HuH-7.5 (cell line): Measurements from ENCODE around the gene ACSL1.

Experiments used
- DNase-seq: peaks from one replicate; pipeline ENCODE4 v3.0.0; 2011; ENCODE audit warnings: low spot score

The ACSL1 gene

DNA sequence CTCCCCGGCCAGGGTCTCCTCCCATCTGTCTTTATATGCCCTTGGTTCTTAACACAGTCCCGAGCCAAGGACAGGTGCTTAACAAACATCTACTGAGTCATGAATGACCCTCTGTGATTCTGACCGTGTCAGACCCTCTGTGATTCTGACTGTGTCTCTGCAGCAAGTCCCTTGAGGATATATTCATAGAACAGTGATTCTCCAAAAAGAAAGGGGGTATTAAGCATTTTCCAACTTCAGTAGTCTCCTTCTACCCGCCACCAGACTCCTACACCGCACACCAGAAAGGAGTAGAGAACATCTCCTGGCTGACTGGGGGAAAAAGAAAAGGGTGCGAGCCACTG, 13.6 kb downstream of the ACSL1 start:
- DNase-seq: no peak

DNA sequence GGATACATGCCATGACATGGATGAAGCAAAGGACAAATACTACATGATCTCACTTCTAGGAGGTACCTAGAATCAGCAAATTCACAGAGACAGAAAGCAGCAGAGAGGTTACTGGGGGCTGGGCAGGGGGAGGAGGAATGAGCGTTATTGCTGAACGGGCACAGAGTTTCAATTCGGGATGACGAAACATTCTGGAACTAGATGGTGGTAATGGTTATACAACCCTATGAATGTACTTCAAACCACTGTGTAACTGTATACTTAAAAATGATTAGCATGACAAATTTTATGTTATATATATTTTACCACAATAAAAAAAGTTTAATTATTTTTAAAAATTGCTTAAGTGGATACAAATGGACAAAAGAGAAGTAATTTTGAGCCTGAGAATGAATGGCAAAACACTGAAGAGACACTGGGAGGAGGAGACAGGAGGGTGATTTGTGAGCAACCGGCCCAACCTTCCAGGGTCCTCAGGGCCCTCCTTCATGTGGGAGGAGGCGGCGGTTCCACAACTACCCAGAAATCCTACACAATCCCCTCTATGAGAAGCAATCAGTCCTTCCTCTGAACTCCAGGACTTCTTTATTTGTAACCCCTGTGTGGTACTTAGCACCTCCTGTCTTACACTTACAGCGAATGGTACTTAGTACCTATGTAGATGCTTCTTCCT, 14.1 kb downstream of the ACSL1 start:
- no peak for DNase-seq

DNA sequence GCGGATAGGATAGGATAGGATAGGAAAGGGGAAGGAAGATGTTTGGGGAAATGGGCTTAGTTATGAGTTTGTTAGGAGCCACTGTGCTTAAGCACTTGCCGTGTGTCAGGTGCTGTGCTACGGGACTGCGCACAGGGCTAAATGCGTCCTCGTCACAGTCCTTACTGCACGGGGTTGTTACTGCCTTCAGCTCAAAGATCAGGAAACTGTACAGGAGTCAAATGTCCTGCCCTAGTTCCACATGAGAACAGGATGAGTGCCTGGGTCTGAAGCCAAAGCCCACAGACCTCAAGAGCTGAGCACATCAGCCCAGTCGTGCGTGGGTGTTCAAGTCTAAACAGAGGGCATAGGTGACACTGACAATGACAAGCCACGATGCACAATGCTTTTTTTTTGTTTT, 15.0 kb downstream of the ACSL1 start:
- DNase-seq: no peak

DNA sequence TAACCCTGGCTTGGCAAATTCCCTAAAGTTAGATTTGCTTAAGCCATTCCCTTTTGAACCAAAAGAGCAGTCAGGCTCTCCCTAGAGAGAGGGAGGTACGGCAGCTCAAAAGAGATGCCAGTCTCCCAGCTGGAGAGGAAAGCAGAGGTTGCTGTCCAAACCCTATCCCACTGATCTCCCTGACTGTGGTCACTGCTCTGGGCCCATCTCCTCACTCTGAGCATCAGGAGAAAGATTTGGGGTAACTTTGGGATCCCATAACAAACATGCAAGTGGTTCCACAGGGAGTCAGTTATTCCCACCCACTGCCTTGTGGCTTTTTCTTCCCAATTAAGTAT, 17.1 kb downstream of the ACSL1 start:
- DNase-seq: no peak

DNA sequence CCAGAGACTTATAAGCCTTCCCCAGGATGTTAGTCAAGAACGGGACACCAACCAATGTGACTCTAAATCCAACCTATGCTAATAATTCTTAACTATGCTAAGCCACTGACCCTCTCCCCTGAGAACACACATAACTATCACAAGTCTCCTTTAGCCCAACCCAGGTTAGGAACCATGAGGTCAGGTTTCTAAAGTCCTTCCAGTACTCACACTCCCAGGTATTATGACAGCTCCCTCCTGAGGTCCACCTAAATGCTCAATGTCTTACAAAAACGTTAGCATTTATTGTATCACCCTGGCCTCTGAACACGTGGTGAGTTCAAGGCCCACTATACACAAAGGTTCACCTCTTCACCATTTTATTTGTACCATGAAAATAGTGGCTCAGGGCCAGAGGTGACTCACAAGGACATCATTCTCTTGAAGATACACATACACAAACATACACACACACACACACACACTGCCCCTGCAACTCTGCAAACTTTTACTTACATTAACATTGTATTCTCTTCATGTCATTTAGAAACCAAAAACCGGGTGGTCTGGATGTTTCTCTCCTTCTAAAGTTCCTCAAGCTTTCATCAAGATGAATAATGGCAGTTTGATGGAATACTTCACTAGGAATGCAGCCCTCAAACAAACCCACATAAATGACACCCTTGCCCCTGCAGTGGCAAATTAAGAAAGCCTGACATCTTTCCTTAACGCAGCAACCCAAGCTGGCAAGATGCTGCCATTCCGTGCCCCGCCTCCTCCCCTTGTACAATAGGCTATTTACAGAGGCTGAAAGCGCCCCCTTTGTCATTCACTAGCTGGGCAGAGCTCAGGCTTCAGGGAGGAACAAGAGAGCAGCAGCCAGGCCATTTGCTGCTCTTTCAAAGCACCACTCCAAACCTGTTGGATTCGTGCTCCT, 17.7 kb downstream of the ACSL1 start:
- no peak for DNase-seq

DNA sequence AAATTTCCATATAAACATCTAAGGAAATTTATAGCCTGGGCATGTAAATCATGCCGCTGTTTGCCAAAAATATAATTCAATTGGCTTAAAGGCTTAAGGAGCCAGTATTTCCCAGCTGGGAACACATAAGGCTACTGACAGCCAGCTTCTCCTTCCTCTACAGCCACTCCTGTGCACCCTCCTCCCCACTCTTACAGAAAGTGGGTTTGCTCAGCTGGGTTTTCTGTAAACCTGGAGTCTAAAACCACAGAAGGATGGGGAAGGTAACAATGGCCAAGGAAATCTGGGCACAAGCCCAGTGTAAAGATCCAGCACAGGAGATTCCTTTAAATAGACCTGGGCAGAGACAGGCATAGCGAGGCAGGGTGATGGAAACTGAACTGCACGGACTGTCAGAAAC, 18.5 kb downstream of the ACSL1 start:
- no peak for DNase-seq

DNA sequence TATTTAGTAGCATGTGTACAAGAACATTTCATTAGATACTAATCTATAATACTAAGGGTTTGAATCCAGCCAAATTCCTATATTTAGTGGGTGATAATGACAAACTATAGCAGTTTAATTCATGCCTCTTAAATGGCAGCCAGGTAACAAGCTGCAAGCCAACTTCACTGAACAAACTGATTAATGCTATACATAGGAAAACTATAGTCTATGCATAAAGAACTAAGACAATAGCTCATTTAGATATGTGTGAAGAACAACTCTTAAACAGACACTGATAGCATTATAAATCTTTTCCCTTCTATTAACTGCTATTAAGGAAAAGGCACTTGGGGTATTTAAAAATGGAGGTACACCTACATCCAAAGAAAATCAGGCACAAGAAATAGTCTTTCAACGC, 19.1 kb downstream of the ACSL1 start:
- DNase-seq: no peak

DNA sequence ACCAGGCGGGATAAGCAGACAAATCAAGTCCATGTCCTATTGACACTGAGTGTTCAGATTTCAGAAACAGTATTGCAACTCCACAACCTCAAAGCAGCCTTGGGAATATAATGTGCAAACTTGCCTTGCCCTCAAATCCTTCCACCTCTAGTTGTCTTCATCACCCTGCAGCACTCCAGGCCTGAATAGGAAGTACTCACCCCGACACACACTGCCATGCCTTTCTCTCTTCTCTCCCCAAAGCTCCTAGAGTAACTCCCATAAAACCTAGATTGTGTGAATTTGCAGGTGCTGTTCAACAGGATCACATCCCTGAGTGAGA, 19.6 kb downstream of the ACSL1 start:
- no peak for DNase-seq

DNA sequence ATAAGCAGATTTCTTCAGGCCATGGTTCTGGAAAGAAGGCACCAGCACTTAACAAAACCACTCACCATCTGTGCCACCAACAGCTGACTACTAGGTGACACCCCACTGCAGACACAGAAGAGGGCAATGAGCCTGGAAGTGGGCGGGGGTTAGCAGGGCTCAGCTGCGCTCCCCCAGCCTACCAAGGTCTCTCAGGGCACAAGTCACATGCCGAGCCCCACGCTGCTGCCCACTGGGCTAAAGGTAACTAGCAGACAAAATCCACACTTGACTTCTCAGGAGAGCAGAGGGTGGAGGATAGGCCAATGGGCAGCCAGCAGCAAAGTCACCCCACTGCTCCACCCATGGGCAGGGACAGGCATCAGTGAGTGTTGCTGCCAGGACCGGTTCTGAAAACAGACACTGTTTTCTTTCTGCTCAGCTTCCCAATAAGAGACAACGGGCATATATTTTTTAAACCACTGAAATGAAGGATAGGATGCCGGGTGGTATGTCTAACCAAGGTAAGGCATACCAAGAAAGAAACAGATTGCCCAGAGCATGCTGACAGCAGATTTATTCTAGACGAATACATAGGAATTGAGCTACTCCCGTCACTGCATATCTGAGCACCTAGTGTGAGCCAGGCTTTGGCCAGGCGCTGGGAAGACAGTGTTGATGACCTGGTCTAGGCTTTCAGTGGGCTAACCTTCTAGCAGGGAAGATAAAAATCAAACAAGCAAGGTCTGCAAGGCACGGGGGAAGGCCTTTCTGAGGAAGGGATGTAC, 20.1 kb downstream of the ACSL1 start:
- no peak for DNase-seq

DNA sequence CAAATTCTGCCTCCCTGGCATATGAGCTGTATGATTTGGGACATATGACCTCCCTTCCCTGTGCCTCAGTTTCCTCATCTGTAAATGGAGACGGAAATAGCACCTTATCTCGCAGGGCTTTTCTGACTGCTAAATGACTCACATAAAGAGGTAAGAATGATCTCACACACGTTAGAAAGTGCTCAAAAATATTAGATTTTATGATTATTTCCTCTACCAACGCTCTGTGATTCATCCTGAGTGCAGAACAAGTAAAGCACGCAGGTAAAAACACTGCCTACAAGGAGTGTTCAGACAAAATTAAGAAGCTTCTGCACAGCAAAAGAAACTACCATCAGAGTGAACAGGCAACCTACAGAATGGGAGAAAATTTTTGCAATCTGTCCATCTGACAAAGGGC, 21.1 kb downstream of the ACSL1 start:
- DNase-seq: no peak

DNA sequence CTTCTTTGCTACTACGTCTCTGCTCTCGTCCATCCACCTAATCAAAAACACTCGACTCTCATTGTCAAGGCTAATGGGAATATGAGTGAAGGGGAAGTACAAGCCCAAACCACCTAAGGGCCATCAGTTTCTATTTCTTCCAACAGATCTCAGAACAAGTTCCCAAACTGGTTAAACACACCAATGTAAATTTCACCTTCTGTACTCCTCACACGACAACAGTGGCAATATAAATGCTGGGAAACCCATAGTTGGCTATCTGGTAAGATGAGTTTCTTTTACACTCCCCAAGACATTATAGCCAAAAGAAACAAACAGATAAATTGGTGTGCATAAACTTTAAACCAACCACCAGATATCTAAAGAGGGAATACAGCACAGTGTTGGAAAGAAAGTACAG, 21.9 kb downstream of the ACSL1 start:
- DNase-seq: no peak

DNA sequence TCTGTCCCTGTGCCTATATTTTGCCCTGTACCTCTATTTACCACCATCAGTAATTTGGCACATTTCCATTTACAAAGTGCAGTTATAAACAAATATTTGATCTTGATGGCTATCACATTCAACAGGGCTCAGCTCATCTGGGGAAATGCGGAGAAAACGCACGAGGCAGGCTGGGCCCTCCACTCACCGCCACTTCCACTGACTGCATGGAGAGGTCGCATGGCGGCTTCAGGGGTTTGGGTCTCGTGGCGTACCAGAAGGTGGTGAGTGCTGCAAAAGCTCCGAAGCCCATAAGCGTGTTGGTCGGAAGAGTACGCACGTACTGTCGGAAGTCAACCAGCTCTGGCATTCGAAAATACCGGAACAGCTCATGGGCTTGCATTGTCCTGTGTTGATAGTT, 22.6 kb downstream of the ACSL1 start:
- DNase-seq: no peak

DNA sequence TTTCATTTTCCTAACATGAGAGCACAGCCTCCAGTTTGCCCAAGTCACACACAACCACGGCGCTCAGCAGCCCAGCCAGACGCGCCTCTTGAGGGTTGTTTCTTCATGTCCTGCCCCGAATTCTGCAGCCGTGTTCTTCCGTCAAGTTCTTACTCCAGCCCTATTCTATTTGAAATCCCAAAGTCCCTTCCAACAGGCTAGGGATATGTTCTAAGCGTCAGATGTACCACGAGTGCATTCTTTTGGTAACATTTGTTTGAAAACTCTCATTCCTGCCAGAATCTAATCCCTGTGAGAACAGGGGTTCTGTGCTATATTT, 23.1 kb downstream of the ACSL1 start:
- DNase-seq: no peak

DNA sequence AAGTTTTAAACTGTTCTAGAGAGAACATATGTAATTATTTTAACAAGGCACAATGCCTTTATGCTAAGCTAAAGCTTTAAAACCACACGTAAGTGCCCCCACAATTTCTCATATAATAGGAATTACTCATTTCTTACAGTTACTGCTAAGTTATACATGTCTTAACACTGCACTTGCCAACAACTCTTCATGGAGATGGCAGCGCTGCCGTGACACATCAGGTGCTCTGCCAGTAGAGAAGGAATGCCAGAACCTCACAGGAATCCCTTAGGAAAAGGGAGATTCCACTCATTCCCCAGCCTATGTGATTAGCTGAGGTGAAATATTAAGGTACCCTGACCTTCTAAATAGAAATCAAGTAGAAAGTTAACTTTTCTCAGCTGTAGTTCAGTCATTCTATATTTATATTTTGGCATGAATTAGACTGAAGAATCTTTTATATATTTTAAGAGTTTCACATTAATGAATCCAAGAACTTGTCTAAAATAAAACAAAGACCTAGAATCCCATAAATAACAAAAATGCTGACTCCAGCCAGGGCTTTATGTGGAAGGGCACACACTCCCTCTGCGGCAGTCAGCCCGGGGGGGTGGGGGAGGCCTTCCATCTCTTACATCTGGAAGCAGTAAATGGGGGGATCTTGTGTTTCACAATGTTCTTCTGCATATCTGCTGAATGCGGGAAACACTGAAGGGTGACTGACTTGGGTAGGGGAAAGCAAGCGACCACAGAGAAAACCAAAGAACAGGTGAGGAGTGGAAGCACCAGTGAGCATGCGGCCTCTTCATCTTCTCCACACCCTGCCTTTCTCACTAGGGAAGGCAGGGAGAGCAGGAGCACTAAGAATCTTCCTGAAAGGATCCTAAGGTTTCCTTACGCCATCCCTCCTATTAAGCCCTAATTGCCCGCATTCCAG, 23.7 kb downstream of the ACSL1 start:
- no peak for DNase-seq

DNA sequence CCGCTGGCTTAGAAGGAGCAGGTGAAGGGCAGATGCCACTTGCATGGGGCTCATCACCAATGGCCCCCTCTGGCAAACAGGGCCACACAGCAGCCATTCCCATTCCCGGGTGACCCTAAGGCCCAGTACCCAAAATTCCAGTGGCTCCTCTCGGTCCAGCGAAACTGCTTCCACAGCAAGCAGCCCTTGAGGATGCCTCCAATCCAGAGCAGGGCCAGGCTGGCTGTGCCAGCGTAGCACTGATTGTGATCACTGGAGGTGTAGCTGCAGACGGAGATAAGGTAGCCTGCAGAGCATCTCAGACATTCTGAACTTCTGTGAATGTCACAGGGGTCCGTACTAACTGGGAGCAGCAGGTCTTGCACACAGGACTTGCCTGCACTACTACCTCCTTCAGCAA, 27.3 kb downstream of the ACSL1 start:
- DNase-seq: no peak

DNA sequence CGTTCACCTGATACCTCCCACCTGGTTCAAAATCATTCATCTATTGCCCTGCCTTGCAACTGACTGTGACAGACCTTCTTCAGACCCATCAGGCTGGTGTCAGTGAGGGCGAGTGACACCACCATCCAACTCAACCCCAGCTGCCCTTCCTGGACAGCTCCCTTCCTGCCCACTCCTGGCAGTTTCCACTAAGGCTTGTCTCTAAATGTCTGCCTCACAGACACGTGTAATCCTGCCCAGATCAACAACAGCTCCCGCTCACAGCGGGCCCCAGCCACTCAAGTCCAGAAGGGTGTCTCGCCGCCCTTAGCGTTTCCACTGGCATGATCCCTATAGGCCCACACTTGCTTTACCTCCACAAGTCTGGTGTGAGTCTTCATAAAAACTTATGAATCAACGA, 28.9 kb downstream of the ACSL1 start:
- no peak for DNase-seq

DNA sequence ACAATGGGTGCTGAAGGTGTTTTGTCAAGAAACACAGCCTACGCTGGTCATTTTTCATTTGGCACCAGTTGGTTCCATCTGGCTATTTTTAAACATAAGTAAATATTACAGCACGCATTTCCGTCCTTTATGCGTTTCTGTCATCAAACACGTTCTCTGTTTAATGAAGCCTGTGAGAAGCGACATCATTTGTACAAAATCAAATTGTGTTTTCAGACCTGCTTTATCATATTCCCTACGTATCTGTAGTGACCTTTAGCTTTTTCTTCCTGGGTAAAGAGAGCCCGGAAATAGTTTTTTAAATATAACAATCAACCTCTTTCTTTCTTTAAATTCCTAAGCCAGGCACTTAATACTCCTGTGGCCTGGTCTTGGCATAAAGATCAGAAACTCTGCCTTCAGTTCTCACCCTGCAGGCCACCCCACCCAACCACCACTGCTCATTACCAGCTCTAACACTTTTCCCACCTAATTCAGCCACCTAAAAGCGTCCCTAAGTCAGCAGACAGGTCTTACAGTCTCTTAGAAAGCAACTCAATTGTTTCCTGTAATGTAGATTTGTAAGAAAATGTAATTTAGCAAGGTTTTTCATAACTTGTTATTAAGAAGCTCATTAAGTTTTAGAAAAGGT, 30.4 kb downstream of the ACSL1 start:
- DNase-seq: no peak

DNA sequence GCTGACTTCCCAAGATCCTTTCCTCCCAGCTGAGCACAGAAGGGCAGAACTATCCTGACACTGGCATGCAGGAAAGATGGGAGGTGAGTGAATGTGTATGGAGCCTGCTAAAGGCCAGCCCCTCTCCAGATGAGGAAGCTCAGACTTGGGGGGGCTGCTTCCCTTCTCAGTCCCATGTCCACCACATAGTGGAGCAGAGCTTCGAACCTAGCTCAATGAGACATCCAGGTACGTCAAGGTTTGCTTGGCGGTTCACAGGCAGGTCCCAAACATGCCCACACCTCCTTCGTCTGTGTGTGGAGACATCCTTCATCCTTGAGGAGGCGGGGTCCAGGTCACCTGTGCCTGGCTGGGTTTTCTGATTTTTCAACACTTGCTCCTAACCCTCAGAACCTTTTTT, 31.3 kb downstream of the ACSL1 start:
- no peak for DNase-seq

DNA sequence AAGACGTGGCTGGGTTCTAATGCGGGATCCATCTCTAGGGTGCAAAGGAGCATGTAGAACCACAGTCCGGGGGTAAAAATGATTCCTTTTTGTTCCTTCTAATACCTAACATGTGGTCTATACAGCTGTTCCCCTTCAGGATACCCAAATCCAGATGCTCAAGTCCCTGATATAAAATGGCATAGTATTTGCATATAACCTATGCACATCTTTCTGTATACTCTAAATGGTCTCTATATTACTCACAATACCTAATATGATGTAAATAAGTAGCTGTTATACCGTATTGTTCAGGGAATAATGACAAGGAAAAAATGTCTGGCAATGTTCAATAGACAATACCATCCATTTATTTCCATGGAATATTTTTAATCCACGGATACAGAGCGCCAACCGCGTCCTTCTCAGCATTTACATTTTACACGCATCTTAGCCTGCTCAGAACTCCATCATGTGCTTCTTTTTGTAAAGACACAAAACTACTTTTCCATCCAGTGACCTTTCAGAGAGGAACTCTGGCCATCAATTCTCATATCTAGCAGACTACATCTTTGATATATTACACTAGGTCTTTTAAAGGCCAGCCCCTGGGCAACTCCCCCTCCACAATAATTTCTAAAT, 31.9 kb downstream of the ACSL1 start:
- no peak for DNase-seq

DNA sequence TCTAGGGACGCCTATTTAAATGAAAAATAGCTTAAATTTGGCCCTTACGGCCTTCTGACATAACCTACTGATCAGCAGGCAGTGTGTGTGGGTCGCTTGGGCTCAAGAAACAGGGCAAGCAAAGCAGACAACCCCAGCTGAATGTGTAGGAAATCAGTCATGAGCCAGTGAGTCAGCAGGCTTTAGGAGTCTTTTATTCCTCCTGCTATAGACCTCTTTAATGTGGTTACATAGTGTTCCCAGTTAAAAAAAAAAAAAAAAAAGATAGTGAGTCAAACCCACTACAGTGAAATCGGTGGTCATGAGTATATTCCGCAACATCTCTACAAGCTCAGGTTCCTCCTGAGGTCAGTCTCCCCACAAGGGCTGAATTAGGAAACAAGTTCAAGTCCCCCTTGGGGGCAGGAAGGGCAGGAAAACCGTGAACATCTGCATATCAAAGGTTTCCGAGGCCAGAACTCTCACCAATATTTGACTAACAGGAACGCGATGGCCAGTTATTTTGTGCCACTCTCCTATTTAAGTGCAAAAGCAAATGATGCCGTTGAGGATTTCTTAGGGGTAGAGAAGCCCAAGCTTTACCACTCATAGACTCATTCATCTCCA, 32.7 kb downstream of the ACSL1 start:
- no peak for DNase-seq

DNA sequence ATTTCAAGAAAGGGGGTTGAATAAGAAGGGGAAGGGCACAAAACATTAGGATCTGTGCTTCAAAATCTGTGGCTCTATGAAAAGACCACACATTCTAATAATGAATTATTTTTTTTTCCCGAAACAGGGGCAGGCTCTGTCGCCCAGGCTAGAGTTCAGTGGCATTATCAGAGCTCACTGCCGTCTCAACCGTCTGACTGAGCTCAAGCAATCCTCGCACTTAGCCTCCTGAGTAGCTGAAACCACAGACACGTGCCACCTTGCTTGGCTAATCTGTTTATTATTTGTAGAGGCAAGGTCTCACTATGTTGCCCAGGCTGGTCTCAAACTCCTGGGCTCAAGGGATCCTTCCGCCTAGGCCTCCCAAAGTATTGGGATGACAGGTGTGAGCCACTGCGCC, 33.4 kb downstream of the ACSL1 start:
- no peak for DNase-seq
